SK-N-DZ (cell line): ENCODE data around the gene IL1RAPL1.
"Not testable (repeated sequence)": the region's sequence is repeated elsewhere in the genome, so short reads cannot be mapped to it uniquely, and the experiment has no call there.

Experiments
- DNase-seq: peaks from one replicate; pipeline ENCODE4 v3.0.0-alpha.2; 2015; ENCODE audit warnings: low spot score

The IL1RAPL1 gene

DNA sequence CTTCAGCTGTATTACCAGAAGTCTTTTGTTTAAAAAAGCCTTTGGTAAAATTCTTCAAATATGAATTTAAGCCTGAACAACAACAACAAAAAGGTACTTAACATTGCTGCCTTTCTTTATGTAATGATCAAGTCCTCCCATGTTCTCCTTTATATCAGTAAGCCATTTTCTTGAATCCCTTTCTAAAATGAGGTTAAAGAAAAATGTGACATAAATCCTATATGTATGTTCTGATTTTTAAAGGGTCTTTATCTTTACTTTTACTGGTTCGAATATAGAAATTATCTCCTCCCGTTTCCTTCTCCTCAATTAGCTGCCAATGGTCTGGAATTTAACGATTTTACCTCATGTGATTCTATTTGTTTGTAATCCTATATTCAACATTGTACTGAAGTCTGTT lies 522.8 kb downstream of the IL1RAPL1 start:
- no peak for DNase-seq

DNA sequence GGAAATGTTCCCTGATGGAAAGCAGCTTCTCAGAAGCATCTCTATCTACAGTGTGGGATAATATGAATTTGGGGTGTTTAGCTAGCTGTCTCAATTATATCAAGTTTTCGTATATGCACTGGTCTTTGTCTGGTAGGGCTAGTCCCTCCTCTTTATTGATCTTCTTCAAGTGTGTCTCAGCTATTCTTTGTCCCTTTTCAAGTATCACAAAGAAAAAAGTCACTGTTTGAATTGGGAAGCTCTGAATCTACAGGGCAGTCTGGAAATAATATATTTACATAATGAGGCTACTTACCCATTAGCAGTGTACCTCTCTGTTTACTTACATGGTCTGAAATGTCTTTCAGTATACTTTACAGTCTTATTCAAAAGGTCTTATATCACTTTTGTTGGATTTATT lies 526.0 kb downstream of the IL1RAPL1 start:
- DNase-seq, result no peak

GRCh38 chrX:29122817-29123216 lies 535.6 kb downstream of the IL1RAPL1 start:
- not testable (repeated sequence) for DNase-seq

DNA sequence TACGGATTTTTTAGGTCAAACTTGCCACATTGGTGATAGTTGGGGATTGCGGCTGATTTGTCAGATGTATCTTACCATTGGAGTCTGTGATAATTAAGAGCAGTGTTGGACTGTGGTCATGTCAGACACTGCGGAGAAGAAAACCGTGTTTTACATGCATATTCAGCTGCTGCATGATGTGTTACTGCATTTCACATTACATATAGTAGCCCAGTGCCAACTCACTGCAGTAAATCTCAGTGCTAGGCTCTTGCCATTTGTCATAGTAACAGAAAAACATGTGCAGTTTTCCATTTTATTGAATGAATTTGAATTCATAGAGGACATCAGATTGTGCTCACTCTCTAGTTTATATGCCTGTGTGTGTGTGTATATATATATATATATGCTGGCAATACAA lies 543.7 kb downstream of the IL1RAPL1 start:
- no peak for DNase-seq

DNA sequence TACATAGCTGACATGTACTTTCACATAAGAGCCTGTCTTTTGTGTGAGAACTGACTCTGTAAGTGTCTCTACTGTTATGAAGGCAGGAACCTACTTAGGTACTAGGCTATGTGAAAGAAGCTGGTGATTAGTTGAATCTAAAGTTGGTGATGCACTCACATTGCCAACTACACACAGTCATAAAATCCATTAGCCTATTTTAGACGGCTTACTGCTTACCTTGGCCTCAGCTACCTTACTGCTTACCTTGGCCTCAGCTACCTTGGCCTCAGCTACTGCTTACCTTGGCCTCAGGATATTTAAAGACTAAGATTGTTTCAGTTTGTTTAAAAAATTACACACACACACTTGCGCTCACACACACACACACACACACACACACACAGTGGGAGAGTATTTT lies 549.7 kb downstream of the IL1RAPL1 start:
- no peak for DNase-seq

DNA sequence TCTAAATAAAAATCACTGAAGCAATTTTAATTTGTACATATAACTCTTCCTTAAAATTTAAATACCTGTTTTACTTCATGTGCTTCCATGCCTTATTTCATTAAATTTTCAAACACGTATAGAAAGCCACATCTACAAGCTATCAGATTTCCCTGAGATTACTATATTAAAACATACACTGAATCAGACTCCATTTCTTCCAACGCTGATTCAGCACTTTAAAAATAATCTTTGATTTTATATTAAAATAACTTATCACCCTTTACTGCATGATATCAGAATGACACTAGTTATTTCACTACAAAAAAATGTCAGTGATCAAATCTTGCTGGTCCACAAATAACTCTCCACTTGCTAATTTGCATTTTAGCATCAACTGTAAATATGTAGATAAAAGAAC lies 550.8 kb downstream of the IL1RAPL1 start:
- DNase-seq, result no peak

DNA sequence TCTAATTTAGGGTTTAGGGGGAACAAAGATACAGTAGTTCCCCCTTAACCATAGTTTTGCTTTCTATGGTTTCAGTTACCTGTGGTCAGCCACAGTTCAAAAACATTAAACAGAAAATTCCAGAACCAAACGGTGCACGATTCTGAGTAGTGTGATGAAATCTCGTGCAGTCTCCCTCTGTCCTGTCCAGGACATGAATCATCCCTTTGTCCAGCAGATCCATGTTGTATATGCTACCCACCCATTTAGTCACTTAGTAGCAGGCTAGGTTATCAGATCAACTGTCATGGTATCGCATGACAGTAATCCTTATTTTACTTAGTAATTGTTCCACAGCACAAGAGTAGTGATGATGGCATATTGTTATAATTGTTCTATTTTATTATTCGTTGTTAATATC lies 556.1 kb downstream of the IL1RAPL1 start:
- DNase-seq, result no peak

DNA sequence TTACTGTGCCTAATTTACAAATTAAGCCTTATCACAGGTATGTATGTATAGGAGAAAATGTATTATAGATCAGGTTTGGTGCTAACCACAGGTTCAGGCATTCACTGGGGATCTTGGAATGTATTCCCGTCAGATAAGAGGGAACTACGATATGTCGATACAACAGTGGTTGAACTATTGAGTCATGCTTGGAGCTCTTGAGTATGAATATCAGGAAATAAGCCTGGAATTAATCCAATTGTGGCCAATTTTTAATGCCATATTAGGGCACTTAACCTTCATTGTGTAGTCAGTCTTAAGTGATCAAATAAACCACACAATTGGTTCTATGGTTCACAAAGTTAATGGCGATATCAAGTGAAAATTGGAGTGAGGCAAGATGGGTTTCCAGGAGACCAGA lies 556.5 kb downstream of the IL1RAPL1 start:
- DNase-seq, result no peak

GRCh38 chrX:29145316-29145715 lies 558.1 kb downstream of the IL1RAPL1 start:
- no peak for DNase-seq

DNA sequence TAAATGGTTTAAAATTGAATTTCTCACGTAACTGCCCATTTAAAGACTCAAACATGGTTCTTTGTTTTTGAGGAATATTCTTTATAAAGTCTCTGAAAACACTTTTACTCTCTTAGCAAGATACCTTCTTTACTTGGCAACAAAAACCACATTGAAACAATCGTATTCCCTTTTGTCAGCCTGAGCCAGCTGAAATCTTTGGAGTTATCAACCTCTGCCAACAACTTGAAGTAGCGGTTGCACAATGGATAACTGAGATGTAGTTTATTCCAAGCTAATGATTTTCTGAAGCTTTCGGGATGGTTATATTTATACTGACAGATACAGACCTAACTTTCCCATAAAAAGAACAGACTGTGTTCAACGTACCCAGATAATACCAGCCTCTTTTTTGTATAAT lies 561.3 kb downstream of the IL1RAPL1 start:
- no peak for DNase-seq

DNA sequence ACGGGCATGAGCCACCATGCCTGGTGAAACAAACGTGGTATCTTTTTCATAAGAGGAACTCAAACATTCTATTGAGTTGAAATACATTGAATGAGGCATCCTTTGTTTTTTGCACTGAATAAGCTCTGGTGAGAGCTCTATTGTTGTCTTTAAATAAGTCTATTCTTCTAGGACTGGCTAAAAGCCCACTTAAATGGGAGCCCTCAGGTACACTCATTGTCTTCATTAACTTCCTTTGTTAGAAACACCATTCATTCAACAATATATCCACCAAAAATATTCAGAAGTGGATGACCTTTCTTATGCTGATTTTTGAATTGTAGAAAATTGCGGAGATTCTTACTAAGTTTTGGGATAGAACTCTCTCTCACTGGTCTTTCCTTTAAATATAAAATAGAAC lies 568.0 kb downstream of the IL1RAPL1 start:
- no peak for DNase-seq

- no peak for DNase-seq
These were observed 585.6 kb downstream of the IL1RAPL1 start for GRCh38 chrX:29172880-29173279.

DNA sequence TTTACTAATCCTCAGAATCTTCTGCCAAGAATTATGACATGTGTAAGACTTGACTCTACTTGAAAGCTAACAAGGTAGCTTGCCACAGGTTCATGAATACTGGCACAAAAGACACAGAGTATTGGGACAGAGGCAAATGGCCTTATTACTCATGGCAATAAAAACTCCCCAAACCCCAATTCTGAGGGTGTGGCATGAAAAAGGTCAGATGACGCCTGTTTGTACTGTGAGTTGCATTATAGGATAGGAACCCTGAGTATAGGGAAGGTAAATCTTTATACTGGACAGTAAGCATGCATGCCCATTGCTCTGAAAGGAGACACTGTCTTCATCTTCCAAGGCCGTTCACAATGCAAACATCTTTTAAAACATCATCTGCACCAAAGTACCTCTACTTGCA lies 600.0 kb downstream of the IL1RAPL1 start:
- DNase-seq, result no peak

DNA sequence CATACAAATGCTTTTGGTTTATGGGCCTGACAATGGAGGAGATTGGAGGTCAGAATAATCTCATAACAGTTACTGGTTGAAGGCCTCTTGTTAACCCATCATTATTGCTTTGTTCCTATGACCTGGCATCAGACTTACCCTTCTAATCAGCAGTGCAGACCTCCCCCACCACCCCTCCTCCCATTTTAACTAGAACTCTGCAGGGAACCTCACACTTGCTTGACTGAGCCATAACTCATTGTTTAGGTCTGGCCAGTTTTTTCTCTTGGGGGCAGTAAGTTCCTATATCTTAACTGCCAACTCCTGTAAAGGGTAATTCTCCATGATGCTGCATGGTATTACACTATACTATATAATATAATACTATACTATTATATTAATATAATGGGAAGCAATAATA lies 609.3 kb downstream of the IL1RAPL1 start:
- DNase-seq, result no peak

GRCh38 chrX:29215251-29215650 lies 628.0 kb downstream of the IL1RAPL1 start:
- DNase-seq, result no peak

DNA sequence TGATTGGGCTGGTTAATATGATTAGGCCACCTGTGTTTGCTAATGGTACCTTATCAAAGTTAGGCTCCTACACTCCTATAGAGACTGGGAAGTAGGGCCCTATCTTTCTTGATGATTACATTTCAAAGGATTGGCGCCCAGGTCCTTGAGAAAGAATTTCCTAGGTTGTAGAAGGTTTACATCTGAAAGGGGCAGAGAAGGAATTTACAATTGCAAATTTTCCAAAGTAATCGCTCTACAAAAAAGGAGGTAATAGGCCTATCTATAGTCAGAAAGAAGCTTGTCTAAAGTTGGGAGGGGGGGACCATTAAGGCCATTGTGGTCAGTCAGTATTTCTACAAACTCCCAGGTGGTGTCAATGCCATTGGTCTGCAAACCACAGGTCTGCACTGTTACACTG lies 638.4 kb downstream of the IL1RAPL1 start:
- DNase-seq, result no peak

GRCh38 chrX:29229802-29230201 lies 642.6 kb downstream of the IL1RAPL1 start:
- DNase-seq, result no peak

DNA sequence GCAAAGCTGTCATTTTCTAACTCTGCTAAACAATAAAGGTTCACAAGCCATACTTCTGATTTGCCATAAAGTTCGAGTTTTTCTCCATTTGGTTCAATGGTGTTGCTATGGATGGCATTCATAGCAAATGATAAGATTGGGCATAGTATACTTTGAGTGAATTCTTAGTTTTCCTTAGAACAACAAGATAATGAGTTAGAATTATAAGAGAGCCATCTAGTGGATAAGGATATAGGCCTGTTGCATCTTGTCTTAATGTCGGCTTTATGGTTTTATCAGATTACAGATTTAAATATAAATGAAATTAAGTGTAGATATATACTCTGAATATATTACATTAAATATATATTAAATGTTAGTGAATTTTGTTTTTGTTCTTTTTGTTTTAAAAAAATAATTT lies 644.6 kb downstream of the IL1RAPL1 start:
- no peak for DNase-seq

DNA sequence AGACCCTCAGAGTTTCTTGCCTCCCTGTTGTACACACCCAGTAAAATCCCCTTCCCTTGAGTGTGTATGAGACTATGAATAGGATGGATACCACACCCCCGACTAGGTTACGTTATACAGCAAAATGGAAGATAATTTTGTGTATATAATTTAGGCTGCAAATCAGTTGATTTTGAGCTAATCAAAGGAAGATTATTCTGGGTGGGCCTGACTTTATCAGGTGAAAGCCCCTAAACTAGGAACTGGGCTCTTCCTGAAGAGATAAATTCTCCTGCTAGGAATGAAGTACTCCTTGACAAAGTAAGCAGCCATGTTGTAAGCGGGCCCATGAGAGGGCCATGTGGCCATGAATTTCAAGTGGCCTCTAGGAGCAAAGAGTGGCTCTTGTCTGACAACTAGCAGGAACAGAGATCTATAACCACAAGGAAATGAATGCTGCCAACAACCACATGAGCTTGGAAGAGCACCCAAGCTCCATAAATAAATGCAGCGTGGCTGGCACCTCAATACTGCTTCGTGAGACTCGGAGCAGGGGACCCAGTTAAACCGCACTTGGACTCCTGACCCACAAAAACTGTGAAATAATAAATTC lies 646.4 kb downstream of the IL1RAPL1 start:
- no peak for DNase-seq

DNA sequence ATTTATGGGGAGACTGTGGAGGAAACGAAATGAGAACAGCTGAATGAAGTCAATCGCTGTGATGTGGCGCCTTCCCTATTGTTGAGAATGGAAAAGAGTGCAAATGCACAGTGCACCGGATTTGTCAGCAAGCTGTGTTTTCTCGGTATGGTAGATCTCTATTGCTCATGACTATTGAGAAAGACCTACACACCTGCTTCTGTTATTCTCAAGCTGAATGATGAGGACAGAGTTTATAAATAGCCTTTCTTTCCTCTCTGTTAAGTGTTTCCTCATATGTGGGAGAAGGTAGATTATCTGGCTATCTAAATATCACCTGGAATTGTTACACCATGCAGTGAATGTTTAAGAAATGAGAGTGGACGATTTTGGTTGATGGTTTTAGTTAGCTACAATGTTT lies 650.7 kb downstream of the IL1RAPL1 start:
- no peak for DNase-seq

DNA sequence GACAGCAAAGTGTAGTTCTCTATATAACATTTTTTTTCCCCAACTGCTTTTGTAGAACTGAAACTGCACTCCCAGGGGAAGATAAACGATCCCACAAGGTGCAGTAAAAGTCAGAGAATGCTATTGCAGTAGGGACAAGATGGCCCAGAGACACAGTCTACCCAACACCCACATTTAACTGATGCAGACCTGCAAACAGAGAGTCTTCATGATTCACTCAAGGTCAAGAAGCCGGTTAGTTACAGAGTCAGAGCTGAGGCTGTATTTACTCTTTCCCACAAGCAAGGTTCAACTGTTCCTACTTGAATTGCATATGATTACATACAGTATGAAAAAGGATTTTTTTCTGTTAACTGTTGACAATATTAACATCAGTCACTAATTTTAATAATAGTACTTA lies 654.6 kb downstream of the IL1RAPL1 start:
- DNase-seq, result no peak

- DNase-seq, result no peak
These were observed 655.6 kb downstream of the IL1RAPL1 start for GRCh38 chrX:29242856-29243255.

- DNase-seq, result no peak
These were observed 656.7 kb downstream of the IL1RAPL1 start for GRCh38 chrX:29243942-29244341.

DNA sequence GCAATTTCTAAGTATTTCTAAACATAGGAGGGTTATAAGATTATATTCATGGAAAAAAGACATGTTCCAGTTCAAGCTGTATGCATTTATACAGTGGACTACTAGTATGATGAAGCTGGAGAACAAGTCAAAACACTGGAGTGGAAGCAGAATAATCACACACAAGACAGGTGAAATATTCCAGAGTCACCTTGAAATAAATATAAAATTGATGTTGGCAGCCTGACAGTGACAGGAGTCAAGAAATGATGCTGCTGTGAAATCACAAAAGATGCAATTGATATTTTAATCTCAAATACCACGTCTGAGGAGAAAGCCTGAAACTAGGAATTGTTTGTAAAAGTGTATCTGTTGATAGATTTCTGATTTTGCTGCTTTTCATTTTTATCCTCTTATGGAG lies 667.3 kb downstream of the IL1RAPL1 start:
- DNase-seq, result no peak
